ENCODE measurements around the gene HERPUD1. TPM values are rescaled to one million over a fixed set of nuclear protein-coding genes. Genes with fewer than 3 reads are reported as not detected.

The HERPUD1 gene
- total RNA-seq, 1 experiment from 2014 or later, result 30.8 TPM

GRCh38 chr16:56970934-56971767 is 39.2 kb downstream of the HERPUD1 start (continued):
- TF ChIP-seq ATF6 (CRISPR knock-in tag; IDR thresholded peaks at IDR 0.05), result no peak
- TF ChIP-seq ZNF281 (CRISPR knock-in tag; IDR thresholded peaks at IDR 0.05), result no peak
- TF ChIP-seq MAX (CRISPR knock-in tag; IDR thresholded peaks at IDR 0.05), result no peak
- TF ChIP-seq NR3C1 (CRISPR knock-in tag; conservative IDR thresholded peaks at IDR 0.05; ENCODE audit: low read depth), result no peak
- no peak for TF ChIP-seq RORB (CRISPR knock-in tag; IDR thresholded peaks at IDR 0.05)

- no peaks in the 10 kb centered on the region for H3K27me3 Mint-ChIP-seq (ENCODE audit: low read depth)
- ATAC-seq (no peak), DNase-seq (ENCODE audit: low spot score) (no peak)
- TF ChIP-seq USF1 (CRISPR knock-in tag; IDR thresholded peaks at IDR 0.05) (no peak), ZNF512 (CRISPR knock-in tag; IDR thresholded peaks at IDR 0.05; ENCODE audit: borderline replicate concordance) (no peak), HMGA2 (CRISPR knock-in tag; IDR thresholded peaks at IDR 0.05) (no peak)
- ChIA-PET CTCF (no interaction called here), POLR2A (no interaction called here)
- H3K27ac Mint-ChIP-seq, result no peak overlapping the region
- H3K9me3 Mint-ChIP-seq, result peaks cover 8% of the 10 kb centered on the region; the same call in 1 of the 2 replicates
- no peaks in the 10 kb centered on the region for H3K36me3 Mint-ChIP-seq
- H3K4me1 Mint-ChIP-seq, result no peaks in the 10 kb centered on the region
- no peak overlapping the region for H3K4me3 Mint-ChIP-seq
Measured at GRCh38 chr16:56971768-56972043, 39.8 kb downstream of the HERPUD1 start.

- Mint-ChIP-seq H3K27me3 (ENCODE audit: low read depth) (no peaks in the 10 kb centered on the region), H3K9me3 (peaks cover 8% of the 10 kb centered on the region; the same call in 1 of the 2 replicates), H3K27ac (no peak overlapping the region), H3K4me3 (no peak overlapping the region), H3K4me1 (no peaks in the 10 kb centered on the region), H3K36me3 (no peaks in the 10 kb centered on the region)
- POLR2A ChIA-PET, result no interaction called here
- ATAC-seq (no peak), DNase-seq (ENCODE audit: low spot score) (no peak)
- CTCF ChIA-PET, result interaction anchor here (1.1 to 1.9 kb wide), 2 partner anchors 9 to 120 kb away, joined by 3 to 7 read pairs; partner anchors contain the start of gene CPNE2
- no peak for TF ChIP-seq NFYB (CRISPR knock-in tag; conservative IDR thresholded peaks at IDR 0.05; ENCODE audit: low read depth)
- no peak for TF ChIP-seq ZNF219 (CRISPR knock-in tag; IDR thresholded peaks at IDR 0.05; ENCODE audit: borderline replicate concordance)
- TF ChIP-seq GRHL2 (CRISPR knock-in tag; IDR thresholded peaks at IDR 0.05; ENCODE audit: insufficient replicate concordance, severe bottlenecking), result no peak
- TF ChIP-seq ZNF671 (CRISPR knock-in tag; IDR thresholded peaks at IDR 0.05), result no peak
- TF ChIP-seq PREB (CRISPR knock-in tag; IDR thresholded peaks at IDR 0.05; ENCODE audit: borderline replicate concordance), result no peak
- no peak for TF ChIP-seq E2F4 (CRISPR knock-in tag; IDR thresholded peaks at IDR 0.05; ENCODE audit: borderline replicate concordance, low read depth)
- no peak for TF ChIP-seq ZNF423 (CRISPR knock-in tag; IDR thresholded peaks at IDR 0.05)
- TF ChIP-seq ZBTB43 (CRISPR knock-in tag; IDR thresholded peaks at IDR 0.05), result no peak
- TF ChIP-seq IRF1 (CRISPR knock-in tag; IDR thresholded peaks at IDR 0.05), result no peak
Measured at GRCh38 chr16:56972403-56973293, 40.7 kb downstream of the HERPUD1 start.

All from WTC11 (cell line).